GM21529 (cell line): ENCODE results near the gene SMG5.

ENCODE experiments used
- ATAC-seq: cut with Tn5 transposase; IDR thresholded peaks from one replicate; pipeline ENCODE4 v1.9.1; 2021; ENCODE audit not compliant: unreplicated experiment

The SMG5 gene

DNA sequence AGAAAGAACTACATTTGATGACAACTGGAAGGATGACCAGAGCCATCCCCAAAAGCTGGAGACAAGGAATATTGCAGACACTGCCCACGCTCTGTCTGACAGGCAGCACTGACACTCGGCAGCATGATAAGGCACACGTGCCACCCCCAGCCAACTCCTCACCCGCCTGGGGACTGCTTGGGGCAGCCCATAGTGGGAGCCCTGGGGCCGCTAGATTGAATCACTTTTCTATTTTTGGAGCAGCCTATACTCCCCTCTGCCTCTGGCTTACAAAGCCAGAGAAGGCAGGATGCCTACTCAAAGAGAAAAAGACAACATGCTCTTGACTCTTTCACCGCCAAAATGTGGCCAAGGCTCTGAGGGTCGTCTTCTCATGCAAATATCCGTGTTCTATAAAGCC lies 1.3 kb downstream of the SMG5 start:
- ATAC-seq, result peak; percentile 53

GRCh38 chr1:156279837-156280236 lies 2.8 kb downstream of the SMG5 start:
- no peak for ATAC-seq

DNA sequence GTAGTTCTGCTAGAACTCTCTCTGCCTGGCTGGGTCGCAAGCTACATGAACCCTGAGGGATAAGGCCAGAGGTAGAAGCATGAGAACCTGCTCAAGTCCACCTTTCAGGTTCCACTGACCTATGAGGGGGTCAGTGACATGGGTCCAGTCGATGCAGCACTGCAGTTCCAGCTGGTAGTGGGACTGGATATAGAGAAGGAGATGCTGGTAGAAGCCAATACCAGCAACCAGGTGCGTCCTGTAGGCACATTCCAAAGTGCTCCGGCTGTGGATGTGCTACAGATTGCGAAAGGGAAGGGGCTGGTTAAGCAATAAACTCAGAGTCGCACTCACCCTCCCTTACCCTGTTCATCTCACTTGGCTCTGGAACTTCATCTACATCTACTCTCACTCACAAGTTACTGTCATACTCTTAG lies 5.7 kb downstream of the SMG5 start:
- ATAC-seq, result no peak

DNA sequence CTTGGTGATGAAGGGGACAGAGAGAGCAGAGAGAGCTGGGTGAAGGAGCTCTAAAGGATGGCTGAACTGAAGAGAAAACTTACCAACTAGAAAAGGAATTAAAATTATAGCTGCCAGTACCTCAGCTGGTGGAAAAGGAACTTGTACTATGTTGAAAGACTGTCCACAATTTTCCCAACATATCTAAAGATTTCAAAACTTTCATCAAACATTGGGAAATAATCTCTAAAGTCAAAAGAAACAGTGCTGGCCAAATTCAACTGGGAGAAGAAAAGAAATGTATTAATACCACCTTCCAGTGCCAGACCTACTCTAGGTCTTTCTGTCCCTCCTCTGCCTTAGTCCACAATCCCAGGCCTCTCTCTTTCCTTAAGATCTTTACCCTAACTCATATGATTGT lies 6.1 kb downstream of the SMG5 start:
- ATAC-seq, result no peak

GRCh38 chr1:156270314-156270713 lies 12.3 kb downstream of the SMG5 start:
- no peak for ATAC-seq

GRCh38 chr1:156268336-156268735 lies 14.3 kb downstream of the SMG5 start:
- ATAC-seq, result no peak

DNA sequence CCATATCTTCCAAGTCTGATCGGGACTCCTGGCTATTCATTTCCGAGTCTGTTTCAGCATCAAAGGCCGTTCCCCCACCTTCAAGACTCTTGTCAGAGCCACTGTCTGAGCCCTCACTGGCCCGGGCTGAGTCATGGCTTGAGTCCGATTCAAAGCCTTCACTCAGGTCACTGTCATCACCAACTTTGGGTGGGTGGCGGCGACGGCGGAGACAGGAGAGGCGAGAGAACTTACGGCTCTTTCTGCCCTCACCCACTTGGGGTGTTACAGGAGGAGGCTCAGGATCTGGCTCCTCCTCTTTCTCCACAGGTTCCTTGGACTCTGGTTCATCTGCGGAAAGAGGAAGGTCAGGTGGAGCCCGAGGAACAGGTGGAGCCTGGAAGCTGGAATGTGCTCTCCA lies 16.6 kb downstream of the SMG5 start:
- ATAC-seq, result no peak

GRCh38 chr1:156263288-156263655 lies 19.4 kb downstream of the SMG5 start:
- ATAC-seq, result no peak

GRCh38 chr1:156262461-156263287 lies 20.0 kb downstream of the SMG5 start:
- no peak for ATAC-seq

DNA sequence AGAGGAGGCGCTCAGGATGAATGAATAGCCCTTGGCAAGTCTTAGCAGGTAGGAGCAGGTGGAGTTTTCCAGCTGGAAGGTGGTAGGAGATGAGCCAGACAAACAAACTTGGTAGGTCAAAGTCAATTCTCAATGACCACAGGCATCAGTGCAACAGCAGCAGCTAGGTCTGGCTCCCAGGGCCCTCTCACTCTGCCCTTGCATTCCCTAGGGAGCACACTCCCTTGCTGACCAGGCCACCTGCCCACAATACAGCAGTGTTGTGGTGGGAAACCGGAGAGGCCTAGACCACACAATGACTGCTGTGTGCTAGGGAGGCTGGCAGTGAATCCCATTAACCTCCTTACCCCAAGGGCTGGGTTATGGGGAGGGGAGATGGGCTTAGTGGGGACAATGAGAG lies 21.7 kb downstream of the SMG5 start:
- ATAC-seq, result no peak

GRCh38 chr1:156259805-156260204 lies 22.8 kb downstream of the SMG5 start:
- no peak for ATAC-seq

- ATAC-seq, result no peak
These were observed 23.8 kb downstream of the SMG5 start for GRCh38 chr1:156258859-156259258.

GRCh38 chr1:156257711-156258110 lies 24.9 kb downstream of the SMG5 start:
- ATAC-seq, result no peak

DNA sequence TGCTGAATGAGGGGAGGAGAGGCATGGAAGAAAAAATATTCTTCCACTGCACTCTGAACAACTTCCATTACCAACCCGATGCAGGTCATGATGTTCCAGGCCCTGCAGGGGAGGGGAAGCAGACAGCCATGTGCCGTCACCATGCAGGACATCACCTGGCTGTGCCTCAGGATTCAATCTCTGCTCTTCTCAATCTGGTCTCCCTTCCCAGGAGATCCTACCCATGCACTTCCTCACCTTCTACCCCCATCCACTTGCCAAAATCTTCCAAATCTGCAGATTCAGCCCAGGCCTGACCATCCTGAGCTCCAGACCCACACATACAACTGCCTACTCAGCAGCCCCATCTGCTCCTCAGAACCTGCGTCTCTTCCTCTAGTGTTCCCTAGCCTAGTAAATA lies 29.0 kb downstream of the SMG5 start:
- no peak for ATAC-seq

- ATAC-seq, result no peak
These were observed 31.1 kb downstream of the SMG5 start for GRCh38 chr1:156251527-156251926.

GRCh38 chr1:156249593-156249992 lies 33.0 kb downstream of the SMG5 start:
- ATAC-seq, result no peak

DNA sequence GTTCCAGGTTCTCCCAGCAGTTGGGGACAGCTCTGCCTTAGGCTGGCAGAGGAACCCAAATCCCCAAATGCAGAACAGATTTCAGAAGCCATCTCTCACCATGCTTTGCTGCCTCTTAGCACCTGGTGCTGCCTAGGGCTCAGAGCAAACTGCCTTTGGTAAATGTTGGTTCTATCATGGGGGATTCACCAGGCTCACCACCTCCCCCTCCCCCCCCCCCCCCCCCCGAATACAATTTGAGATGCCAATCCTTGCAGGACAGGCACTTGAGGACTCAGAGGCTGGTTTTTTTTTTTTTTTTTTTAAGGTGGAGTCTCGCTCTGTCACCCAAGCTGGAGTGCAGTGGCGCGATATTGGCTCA lies 34.3 kb downstream of the SMG5 start:
- ATAC-seq, result no peak

GRCh38 chr1:156247460-156248322 lies 34.9 kb downstream of the SMG5 start, which contains the start of gene PAQR6:
TSS of gene PAQR6 (minus strand) at chr1:156248056. CDS start at chr1:156246731, 1,325 bp downstream.
- ATAC-seq, result no peak

GRCh38 chr1:156246781-156247459 lies 35.7 kb downstream of the SMG5 start:
- ATAC-seq, result no peak

DNA sequence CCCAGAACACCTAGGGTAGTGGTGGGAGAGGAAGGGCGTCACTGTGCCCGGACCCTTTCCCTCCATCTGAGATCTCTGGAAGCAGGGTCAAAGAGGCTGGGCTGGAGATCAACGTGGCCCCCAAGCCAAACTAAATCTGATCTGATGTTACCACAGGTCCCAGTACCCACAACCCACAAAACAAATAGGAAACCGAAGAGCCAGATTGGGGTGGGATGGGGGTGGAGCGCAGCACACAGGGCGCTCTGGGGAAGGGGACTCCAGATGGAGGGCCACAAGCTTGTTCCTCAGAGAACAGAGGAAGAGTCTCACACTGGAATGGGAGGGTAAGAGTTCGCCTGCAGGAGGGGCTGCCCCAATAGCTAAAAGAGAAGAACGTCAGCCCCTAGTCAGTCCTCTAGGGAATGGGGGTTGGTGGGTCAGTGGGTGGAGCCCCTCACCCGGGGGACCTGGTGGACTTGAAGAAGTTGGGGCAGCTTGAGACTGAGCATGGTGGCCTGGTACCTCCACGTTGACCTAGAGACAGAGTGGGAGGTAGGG lies 36.3 kb downstream of the SMG5 start:
- ATAC-seq, result no peak
